ENCODE results near the gene ZDHHC19.

- TF ChIP-seq CTCF (conservative IDR thresholded peaks at IDR 0.05 in 1 of 2, IDR thresholded peaks at IDR 0.05 in 1 of 2; ENCODE audit: low read depth in 1 of 2, low read length in 2 of 2) = no peak
- TF ChIP-seq EZH2 (IDR thresholded peaks at IDR 0.05; ENCODE audit: low read length, missing control alignments) = no peak
Measured at GRCh38 chr3:196186651-196187573, 24.3 kb downstream of the ZDHHC19 start.
